Epithelial cell of esophagus (primary cell): ENCODE results near the gene ANKRD50.

Source experiments
- DNase-seq: peaks from one replicate; pipeline ENCODE4 v3.0.0; 2010; ENCODE audit warnings: low read depth
- H3K4me3 ChIP-seq: 2 replicates; pipeline ENCODE4 v1.5.1; 2011; ENCODE audit warnings: mild to moderate bottlenecking, low read length, control low read depth
- TF ChIP-seq, protein P1 (sequence below): IDR thresholded peaks from 2 replicates; pipeline ENCODE4 v1.5.1; 2011; ENCODE audit warnings: low read depth, mild to moderate bottlenecking, low read length, control low read depth, inconsistent platforms; ENCODE audit not compliant: insufficient read depth; ENCODE audit errors: missing control alignments

Gene ANKRD50

DNA sequence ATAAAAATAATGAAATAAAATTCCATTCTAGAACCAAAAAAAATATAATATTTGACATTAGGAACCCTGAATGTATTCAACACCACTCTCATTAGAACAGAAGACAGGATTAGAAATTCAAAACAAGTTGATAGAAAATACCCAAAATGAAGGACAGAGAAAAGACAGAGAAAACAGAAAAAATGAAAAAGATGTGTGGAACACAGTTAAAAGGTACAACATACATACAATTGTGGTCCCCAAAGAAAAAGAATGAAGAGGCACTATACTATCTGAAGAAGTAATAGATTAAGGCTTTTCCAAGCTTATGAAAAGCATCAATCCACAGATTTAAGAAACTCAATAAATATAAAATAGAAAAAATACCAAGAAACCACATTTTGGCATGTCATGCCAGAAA, 16.4 kb downstream of the ANKRD50 start:
- TF ChIP-seq, protein P1, sequence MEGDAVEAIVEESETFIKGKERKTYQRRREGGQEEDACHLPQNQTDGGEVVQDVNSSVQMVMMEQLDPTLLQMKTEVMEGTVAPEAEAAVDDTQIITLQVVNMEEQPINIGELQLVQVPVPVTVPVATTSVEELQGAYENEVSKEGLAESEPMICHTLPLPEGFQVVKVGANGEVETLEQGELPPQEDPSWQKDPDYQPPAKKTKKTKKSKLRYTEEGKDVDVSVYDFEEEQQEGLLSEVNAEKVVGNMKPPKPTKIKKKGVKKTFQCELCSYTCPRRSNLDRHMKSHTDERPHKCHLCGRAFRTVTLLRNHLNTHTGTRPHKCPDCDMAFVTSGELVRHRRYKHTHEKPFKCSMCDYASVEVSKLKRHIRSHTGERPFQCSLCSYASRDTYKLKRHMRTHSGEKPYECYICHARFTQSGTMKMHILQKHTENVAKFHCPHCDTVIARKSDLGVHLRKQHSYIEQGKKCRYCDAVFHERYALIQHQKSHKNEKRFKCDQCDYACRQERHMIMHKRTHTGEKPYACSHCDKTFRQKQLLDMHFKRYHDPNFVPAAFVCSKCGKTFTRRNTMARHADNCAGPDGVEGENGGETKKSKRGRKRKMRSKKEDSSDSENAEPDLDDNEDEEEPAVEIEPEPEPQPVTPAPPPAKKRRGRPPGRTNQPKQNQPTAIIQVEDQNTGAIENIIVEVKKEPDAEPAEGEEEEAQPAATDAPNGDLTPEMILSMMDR: no peak
- no peak for DNase-seq
- H3K4me3 ChIP-seq: no peak overlapping the region

DNA sequence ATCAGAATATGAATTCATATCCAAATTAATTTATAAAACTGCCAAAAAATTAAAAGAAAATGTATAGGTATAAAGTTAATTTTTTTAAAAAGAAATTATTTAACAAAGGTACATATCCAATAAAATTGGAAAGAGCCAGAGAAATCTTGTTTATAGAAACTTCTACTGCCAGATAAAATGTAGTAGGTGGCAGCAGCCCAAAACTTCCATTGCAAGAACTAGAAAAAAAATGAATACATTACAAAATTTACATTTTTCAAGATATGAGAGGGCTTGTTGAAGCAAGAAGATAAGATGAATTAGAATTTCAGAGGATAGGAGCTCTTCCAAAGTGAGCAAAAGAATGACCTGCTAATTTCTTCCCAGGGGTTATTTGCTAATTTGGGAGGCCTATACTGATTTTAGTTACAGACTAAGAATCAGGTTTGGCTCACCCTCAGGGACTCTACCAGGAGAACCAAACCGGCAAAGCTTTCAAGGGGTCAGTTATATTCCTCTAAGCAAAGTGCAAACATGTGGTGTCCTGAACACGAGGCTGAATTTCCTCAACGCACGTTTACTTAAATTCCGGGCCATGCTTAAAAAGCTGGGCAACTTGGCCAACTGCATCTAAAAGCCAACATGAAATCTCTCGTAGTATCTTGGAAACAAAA, 17.5 kb downstream of the ANKRD50 start:
- H3K4me3 ChIP-seq: no peak overlapping the region
- TF ChIP-seq, protein P1: no peak
- DNase-seq: no peak

DNA sequence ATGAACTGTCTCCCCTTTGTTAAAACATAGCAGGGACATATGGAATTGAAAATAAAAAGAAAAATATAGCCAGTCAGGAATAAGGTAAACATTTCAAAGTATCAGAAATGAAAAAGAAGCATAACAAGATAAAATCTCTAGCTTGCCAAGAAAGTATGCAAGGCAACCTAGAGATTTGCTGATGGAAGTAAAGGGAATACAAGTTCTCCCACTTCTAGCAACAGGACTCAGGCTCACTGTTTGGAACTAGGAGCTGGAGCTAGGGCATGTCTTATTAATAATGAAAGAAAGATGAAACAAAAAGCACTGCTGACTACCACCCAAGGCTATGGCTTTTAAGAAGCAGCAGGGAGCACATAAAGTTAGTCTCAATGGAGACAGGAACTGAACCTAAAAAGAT, 18.2 kb downstream of the ANKRD50 start:
- no peak for DNase-seq
- TF ChIP-seq, protein P1: no peak
- no peak overlapping the region for H3K4me3 ChIP-seq

DNA sequence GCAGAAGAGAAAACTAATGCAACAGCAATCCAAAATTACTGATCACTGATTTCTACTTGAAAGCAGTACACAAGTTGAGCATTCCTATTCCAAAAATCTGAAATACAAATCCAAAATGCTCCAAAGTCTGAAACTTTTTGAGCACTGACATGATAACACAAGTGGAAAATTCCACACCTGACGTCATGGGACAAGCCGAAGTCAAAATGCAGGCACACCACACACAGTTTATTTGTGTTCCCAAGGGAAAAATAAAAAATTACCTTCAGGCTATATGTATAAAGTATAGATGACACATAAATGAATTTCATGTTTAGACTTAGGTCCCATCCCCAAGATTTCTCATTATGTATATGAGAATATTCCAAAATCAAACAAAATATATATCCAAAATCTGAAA, 20.7 kb downstream of the ANKRD50 start:
- DNase-seq: peak; percentile 8
- H3K4me3 ChIP-seq: no peak overlapping the region
- TF ChIP-seq, protein P1: no peak

DNA sequence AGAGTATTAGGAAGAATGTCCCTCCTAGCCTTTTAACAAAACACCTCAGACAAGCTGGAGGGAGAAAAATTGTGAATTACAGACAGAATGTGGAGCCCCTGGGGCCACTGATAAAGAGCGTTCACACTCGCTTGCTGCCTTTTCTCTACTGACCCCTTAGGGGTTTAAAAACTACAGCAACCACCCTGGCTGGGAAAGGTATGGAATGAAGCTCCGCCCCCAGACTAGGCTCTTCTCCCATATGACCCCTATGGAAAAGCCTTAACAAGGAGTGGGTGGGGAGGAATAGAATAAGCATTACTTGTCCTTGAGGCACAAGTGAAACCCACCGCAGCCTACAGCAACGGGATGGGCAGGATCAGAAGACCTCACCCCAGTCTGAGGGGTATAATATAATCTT, 26.3 kb downstream of the ANKRD50 start:
- TF ChIP-seq, protein P1: no peak
- H3K4me3 ChIP-seq: no peak overlapping the region
- no peak for DNase-seq

DNA sequence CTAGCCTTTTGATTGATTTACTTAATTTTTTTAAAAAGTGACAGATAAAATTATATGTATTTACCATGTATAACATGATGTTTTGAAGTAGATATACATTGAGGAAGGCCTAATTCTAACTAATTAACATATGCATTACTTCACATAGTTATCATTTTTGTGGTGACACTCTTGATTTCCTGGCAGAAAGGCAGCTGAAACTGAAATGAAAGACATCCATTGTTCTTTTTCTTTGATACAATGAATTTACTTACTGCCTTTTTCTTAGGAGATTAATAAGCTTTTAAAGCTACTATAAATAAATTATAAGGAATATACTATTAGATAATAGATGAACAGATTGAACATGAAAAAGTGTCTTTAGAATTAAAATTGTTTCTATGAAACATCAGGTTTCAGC, 26.7 kb downstream of the ANKRD50 start:
- TF ChIP-seq, protein P1: no peak
- no peak for DNase-seq
- no peak overlapping the region for H3K4me3 ChIP-seq

DNA sequence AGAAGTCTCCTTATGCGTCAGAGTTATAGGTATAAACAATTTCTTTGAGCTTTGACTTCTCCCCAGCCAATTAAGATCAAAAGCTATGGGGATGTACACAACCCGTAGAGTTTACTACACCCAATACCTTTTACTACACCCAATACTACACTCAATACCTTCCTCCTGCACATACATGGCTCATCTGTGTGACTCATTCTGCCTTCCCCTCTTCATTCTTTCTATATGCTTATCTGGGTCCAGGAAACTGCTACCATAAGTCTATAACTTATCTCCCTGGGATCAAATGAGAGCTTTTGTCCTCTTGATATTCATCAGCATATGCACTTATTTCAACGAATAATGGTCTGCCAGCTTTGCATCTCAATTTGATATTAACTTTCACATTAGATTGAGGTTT, 28.2 kb downstream of the ANKRD50 start:
- TF ChIP-seq, protein P1: no peak
- H3K4me3 ChIP-seq: no peak overlapping the region
- DNase-seq: peak; percentile 66
